Measurements from ENCODE around the gene TET2.
A peak's percentile ranks its signal among the peaks of the same experiment; 100 is the strongest.

TET2 gene

DNA sequence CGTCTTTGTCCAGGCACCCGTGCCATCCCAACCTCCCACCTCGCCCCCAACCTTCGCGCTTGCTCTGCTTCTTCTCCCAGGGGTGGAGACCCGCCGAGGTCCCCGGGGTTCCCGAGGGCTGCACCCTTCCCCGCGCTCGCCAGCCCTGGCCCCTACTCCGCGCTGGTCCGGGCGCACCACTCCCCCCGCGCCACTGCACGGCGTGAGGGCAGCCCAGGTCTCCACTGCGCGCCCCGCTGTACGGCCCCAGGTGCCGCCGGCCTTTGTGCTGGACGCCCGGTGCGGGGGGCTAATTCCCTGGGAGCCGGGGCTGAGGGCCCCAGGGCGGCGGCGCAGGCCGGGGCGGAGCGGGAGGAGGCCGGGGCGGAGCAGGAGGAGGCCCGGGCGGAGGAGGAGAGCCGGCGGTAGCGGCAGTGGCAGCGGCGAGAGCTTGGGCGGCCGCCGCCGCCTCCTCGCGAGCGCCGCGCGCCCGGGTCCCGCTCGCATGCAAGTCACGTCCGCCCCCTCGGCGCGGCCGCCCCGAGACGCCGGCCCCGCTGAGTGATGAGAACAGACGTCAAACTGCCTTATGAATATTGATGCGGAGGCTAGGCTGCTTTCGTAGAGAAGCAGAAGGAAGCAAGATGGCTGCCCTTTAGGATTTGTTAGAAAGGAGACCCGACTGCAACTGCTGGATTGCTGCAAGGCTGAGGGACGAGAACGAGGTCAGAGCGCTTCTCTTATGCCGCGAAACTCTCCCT, at the start of gene TET2:
TSS of gene TET2 (plus strand) at position 601 of the 740 bp plus-strand sequence. CDS start 87,067 bp downstream, outside the sequence.
- peak; percentile 75 to 82 for DNase-seq

- no peak for DNase-seq
These were observed 44.7 kb upstream of the TET2 start for GRCh38 chr4:105102016-105102415.

DNA sequence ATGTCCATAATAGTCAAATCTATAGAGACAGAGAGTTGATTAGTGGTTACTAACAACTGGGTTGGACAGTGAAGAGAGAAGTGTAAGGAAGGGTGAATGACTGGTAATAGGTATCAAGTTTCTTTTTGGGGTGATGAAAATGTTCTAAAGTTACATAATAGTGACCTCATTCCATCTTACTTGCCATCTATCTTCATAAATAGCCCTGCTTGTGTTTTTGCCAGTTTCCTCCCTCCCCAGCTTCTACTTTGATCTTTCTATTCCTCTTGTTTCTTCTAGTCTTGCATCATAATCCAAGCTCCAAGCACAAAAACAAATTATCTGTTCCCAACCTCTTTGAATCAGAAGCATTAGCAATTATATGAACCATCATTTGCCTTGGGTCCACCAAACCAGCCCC, 40.2 kb upstream of the TET2 start:
- DNase-seq: no peak

DNA sequence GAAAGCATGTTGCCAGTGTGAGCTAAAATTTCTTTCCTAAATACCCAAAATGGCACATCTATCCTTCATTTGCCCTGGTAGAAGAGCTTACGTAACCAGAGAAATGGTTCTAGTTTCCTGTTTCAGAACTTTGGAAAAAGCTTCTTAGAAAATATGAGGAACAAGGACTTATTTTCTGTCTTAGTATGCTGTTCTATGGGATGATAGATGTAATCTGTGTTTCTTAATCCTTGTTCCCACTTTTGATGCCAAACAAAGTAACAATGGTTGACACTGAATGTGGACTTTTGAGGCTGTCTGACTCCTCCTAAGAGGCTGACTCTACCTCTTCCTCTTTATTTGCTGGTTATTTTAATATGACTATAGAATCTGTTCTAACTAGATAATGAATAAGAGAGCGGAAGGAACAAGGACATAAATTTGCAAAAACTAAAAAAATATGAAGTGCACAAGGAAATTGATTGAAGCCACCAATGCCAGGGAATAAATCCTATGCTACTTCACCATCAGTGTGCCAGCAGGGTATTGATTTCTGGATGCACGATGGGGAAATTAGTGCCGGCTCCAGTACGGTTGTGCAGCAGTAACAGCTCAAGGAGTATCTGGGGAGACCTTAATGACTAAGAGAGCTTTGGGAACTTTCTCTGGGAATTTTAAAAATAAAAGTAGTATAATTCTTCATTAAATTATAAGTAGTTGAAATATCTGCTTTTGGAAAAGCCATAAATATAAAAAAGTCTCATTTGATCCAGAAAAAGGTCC, 39.4 kb upstream of the TET2 start:
- no peak for DNase-seq

DNA sequence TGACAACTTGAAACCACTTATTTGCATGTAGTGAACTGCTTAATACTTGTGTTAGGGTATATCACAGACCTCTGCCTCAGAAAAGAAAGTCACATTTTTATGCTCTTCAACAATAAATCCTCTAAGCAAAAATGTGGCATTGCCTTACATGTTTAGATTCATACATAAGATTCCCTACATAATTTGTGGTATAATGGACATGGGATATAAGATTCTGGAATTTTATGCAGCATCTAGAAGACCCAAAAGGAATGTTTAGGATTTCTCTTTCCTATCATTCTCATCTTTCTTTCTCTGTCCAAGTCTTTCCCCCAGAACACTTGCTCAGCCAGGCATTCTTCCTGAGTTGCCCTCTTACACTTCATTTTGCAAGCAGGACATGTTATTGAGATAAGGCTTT, 37.7 kb upstream of the TET2 start:
- no peak for DNase-seq

GRCh38 chr4:105112274-105112673, 34.4 kb upstream of the TET2 start:
- DNase-seq: no peak

DNA sequence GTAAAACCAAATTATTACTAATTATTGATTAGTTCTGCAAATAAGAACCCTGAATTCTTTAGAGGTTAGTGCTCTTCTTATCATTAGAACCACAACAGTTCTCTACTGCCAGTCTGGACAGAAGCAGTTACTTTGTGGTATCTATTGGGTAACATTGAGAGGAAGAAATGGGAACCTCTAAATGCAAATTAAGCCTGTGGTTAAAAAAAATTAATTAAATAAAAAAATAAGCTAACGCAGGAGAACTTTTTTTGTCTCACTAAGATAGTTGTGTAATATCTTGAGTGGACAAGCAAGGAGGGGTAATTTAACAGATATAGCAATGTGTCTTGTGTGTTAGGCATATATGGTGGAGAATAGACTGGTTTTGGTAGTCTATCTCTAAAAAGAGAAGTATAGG, 32.9 kb upstream of the TET2 start:
- no peak for DNase-seq

DNA sequence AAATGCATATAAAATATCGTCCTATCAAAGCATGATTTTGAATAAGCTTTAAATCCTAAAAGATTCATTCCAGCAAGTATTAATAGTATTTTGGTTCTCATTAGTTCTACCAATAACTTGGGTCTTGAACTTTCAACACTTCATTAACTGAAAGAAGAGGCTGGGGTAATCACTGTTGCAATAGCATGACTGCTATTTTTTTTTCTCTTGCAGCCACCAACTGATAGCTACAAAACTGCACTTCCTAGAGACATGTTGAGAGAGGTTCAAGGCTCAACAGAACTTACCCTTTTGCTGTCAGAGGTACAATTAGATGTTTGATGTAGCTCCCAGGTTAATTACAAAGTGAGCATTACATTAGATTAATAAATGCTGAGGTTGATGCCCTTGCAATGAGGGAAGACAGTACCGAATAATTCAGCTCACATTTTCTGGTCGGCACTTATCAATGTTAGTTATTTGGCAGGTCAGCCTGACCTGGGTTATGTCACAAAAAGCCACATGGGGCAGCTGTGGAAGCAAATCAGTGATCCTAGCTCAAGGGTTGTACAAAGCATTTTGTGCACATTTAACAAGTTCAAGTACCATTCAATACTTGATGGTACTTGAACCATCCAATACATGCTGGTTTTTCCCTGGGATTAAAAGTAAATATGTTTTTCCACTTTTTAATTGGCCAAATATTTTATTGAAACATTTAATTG, 29.9 kb upstream of the TET2 start:
- DNase-seq: no peak

DNA sequence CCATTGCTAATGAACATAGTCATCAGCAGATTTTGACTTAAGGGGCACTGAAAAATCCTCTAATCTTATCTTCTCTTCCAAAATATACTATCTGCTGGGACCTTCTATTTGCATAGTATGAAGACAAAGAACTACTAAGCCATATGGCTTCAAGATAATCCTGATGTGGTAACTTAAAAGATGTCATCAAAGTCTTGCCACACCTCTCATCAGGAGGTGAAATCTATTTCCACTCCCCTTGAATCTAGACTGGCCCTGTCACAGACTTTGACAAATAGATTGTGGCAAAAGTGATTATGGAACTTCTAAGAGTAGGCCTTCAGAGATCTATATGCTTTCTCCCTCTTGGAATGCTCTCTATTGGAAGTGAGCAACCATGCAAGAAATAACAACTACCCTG, 27.3 kb upstream of the TET2 start:
- DNase-seq: no peak

DNA sequence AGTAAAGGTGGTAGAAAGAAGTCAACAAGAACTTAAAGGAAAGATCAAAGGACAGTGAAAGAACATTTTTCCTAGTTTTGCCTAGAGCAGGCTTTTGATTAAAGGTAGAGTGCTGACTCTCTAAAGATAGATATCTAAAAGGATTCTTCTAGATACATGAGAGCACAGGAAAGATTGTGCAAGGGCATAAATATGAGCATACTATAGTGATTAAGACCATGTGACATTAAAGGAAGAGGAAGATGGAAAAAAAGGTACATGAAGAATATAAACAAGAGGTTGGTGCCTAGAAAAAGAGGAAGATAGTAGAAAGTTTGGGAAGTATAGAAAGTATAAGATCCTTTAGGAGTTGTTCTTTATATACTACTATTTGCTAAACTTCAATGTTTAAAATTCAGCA, 26.1 kb upstream of the TET2 start:
- DNase-seq: no peak

- DNase-seq: no peak
These were observed 24.3 kb upstream of the TET2 start for GRCh38 chr4:105122350-105122749.

- no peak for DNase-seq
These were observed 20.1 kb upstream of the TET2 start for GRCh38 chr4:105126311-105127169.

- no peak for DNase-seq
These were observed 19.6 kb upstream of the TET2 start for GRCh38 chr4:105127170-105127445.

GRCh38 chr4:105128208-105128607, 18.5 kb upstream of the TET2 start:
- DNase-seq: no peak

DNA sequence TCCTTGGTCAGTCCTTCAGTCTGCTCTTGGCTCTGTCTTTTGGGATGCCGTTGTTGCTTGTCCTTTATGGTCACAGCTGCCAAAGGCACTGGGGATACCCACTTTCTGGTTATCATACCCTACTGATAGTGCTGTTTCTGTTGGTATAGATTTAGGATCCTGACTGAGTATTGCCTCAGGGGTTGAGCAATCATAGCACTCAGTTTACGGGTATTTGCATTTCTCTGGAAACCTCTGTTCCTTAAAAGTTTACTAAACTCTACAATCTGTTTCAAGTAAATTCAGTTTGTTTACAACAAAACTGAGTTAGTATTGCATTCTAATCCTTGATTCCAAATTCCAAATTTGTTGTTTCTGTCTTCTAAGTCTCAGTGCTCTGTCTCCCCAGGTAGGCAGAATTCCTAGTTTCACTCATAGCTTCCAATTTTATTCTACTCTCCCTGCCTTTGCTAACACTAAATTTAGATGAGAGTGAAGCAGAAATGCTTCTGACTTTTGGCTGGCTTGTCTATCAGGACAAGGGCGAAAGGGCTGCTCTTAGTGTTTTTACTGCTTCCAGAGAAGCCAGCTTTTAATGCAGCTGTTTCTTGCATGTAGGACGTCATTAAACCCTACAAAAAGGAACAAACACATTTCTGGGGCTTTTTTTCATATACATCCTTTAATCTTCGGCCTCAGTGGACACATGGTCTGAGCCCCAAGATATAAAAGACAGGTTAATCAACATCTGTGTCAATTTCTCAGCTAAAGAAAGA, 17.2 kb upstream of the TET2 start:
- no peak for DNase-seq

- no peak for DNase-seq
These were observed 15.7 kb upstream of the TET2 start for GRCh38 chr4:105130945-105131344.

GRCh38 chr4:105133976-105134375, 12.7 kb upstream of the TET2 start:
- no peak for DNase-seq

- no peak for DNase-seq
These were observed 10.9 kb upstream of the TET2 start for GRCh38 chr4:105135785-105136184.

DNA sequence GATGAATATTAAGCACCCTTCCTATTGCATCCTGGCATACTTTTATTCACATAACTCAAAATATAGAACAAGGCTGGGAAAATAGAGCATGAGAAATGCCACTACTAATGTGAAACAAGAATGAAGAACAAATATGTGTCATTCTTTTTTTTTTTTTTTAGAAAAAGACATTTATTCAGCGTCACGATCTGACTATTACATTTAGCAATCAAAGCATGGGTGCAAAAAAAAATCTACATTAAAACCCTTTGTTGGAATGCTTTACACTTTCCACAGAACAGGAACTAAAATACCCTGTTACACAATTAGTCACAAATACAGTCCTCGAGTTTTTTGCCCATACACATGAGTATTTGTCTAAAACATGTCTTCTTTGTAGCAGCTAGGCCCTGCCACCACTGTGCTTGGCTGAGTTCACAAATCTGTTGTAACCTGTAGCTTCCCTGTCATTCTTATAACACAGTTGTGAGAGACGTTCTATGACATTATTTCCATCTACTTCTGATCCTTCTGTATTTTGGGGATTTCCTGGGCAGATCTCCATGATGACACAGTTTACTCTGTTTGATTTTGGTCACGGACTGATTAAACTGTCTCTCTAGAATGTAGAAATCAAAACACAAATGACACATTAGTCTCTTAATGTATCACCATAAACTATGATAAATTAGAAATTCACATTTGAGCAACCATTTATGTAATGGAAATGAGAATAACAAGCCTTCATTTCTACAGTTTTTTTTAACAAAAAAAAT, 9.4 kb upstream of the TET2 start:
- DNase-seq: no peak

- no peak for DNase-seq
These were observed 7.0 kb upstream of the TET2 start for GRCh38 chr4:105139646-105140045.

DNA sequence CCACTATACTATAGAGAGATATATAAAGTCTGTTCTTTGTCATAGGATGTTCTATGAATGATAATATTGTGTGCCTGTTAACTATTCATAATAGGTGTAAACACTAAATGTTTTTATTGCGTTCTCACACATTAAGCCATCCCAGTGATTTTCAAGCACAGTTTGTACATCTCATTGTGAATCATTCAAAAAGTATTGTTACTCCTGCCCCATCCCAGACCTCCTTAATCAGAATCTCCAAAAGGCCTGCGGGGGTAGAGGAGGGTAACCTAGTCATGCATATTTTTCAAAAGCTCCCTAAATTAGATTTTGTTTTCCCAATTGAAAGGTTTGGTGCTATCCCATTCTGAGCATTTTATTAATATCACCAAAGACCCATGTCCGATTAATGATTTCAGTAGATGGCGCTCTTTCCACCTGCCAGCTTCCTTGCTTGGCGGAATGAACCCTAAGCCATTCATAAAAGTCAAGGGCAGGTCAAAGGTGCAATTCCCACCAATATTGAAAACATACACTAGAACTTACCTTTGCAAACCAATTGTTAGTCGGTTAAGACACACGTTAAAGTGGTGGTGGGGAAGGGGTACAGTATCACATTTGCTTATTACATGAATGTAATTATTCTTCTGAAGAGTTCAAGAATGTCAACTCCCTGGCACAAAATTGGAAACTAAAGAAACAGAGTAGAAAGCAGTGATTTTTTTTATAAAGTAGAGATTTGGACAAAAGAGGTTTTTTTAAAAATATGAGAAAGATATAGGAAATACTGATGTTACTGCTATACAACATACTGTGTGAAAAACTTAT, 5.8 kb upstream of the TET2 start:
- peak in 1 of 2 experiments; percentile 43 for DNase-seq
